Measurements from ENCODE around the gene PPP2R2D.

PPP2R2D gene

DNA sequence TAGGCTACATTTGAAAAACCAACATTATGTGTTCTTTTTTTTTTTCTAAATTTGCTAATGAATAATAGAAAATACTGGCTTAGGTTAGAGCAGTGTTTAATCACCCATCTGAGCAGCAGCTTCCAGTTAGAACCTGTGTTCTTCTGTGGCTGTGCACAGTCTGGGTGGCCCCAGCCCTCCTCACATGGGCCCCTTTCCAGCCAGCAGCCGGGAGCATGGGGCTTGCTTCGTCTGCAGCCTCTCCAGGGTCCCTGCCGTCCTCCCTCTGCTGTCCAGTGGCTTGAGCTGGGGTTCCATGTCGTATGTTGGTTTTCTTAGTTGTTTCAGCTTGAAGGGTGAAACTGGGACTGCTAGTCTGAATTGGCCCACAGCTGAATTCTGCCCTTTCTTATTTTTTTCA is 43.6 kb downstream of the PPP2R2D start:
- no peak for DNase-seq (ENCODE audit: extremely low spot score)
- no peak for TF ChIP-seq CTCF (IDR thresholded peaks at IDR 0.05; ENCODE audit: control extremely low read depth, extremely low read depth, low read depth, missing control alignments)
- CTCF ChIA-PET: interaction anchor here (0.9 to 3.2 kb wide), 5 partner anchors 10 to 59 kb away, joined by 3 to 20 read pairs (median 7); partner anchors contain the start of gene BNIP3
- POLR2A ChIA-PET: no interaction called here

- TF ChIP-seq CTCF (IDR thresholded peaks at IDR 0.05; ENCODE audit: control extremely low read depth, extremely low read depth, low read depth, missing control alignments): no peak
- no peak for DNase-seq (ENCODE audit: extremely low spot score)
- CTCF ChIA-PET: interaction anchor here (1.5 to 3.2 kb wide), 4 partner anchors 16 to 59 kb away, joined by 3 to 20 read pairs (median 9); partner anchors contain the start of gene BNIP3
- POLR2A ChIA-PET: no interaction called here
Measured at GRCh38 chr10:131944976-131945695, 44.3 kb downstream of the PPP2R2D start.

- ChIA-PET POLR2A (no interaction called here), CTCF (interaction anchor here (1.5 kb wide), 1 partner anchor 26 kb away, joined by 3 read pairs; no protein-coding TSS in a partner anchor)
- no peak for DNase-seq (ENCODE audit: extremely low spot score)
- no peak for TF ChIP-seq CTCF (IDR thresholded peaks at IDR 0.05; ENCODE audit: control extremely low read depth, extremely low read depth, low read depth, missing control alignments)
Measured at GRCh38 chr10:131946321-131946751, 45.5 kb downstream of the PPP2R2D start.

DNA sequence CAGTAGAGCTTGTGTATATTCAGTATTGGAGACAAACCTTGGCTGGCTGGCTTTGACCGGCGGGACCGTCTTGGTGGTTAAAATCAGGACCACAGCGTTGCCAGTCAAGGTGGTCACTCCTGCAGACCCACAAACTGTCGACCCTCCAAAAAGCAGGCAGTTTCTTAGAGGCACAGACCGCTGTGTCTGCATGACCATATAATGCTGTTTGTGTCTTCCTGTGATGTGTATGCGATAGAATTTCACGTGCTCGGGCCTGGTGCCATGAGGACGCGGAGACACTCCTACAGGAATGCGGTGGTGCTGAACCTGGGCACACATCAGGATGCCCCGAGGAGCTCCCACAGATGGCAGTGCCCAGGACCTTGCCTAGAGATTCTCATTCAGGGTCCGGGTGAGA is 46.1 kb downstream of the PPP2R2D start:
- ChIA-PET POLR2A (no interaction called here), CTCF (interaction anchor here (1.6 kb wide), 1 partner anchor 12 kb away, joined by 5 read pairs; no protein-coding TSS in a partner anchor)
- DNase-seq (ENCODE audit: extremely low spot score): no peak
- no peak for TF ChIP-seq CTCF (IDR thresholded peaks at IDR 0.05; ENCODE audit: control extremely low read depth, extremely low read depth, low read depth, missing control alignments)

DNA sequence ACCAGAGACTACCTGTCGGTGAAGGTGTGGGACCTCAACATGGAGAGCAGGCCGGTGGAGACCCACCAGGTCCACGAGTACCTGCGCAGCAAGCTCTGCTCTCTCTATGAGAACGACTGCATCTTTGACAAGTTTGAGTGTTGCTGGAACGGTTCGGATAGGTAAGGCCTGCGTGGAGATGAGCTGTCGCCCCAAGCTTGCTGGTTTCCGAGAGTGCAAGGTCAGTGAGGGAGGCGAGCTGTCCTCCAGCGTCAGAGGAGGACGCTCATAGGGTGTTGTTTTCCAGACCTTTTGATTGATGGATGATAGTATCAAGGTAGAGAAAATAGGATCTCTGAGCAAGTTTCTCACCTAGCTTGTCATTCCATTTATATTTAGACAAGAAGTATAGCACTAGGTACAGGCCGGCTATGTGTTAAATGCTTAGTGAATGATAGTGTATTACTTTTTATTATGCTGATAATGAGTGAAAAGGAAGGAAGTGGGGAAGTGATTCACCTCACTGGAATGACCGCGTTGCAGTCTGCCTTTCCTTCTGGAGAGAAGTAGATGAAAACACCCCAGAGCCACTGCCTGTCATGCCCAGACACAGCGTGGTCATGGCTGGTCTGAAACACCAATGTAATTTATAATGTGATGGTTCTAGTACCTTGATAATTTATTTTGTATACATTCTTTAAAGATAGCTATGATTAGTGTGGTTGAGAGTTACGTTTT is 47.0 kb downstream of the PPP2R2D start:
- ChIA-PET CTCF (interaction anchor here (1.6 kb wide), 1 partner anchor 13 kb away, joined by 5 read pairs; no protein-coding TSS in a partner anchor), POLR2A (no interaction called here)
- no peak for DNase-seq (ENCODE audit: extremely low spot score)
- no peak for TF ChIP-seq CTCF (IDR thresholded peaks at IDR 0.05; ENCODE audit: control extremely low read depth, extremely low read depth, low read depth, missing control alignments)

DNA sequence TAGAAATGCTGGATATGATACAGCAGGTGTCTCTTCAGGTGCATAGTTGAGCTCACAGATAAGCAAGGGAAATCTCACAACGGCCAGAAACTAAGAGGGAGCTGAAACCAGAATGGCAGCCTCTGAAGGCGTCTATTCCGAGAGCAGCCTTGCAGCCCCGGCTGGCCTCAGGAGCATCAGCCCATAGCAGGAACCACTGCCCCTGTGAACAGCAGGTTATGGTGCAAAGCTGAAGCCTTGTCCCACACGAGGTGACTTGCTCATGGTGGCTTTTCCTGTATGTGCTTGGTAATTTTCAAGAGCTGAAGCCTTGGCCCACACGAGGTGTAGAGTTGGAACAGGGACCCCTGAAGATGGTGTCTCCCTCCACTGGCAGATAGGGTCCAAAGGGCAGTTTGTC is 47.7 kb downstream of the PPP2R2D start:
- ChIA-PET CTCF (no interaction called here), POLR2A (no interaction called here)
- DNase-seq (ENCODE audit: extremely low spot score): no peak
- no peak for TF ChIP-seq CTCF (IDR thresholded peaks at IDR 0.05; ENCODE audit: control extremely low read depth, extremely low read depth, low read depth, missing control alignments)
